ENCODE data around the gene PTPRK. TPM values are rescaled to one million over a fixed set of nuclear protein-coding genes. Genes with fewer than 3 reads are reported as not detected.

The PTPRK gene
- total and polyA plus RNA-seq, 2 of the 8 experiments (the other 6 are each of a cell fraction or from before 2014, with no cell fraction given) = 11.4 to 47.3 TPM

DNA sequence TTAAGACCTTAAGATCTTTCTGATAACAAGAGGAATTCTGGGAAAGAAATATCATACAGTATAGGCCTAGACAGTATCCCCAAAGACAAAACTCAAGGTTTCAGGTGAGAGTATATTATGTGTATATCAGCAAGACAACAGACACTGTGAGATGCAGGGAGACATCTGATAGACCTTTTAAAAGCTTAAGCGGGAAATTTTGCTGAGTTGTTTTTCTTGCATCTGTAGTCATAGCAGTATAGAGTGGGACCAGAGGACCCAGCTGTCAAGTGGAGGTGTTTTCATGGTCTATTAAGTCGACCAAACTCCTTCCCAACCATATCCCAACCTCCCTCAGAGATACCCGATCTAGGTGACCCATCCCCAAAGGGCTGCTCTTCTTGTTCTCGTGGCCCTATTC is 521.4 kb downstream of the PTPRK start (continued):
- TF ChIP-seq JUND (IDR thresholded peaks at IDR 0.05; ENCODE audit: low read length) = no peak
